ENCODE data around the gene TTBK2. TPM values are rescaled to one million over a fixed set of nuclear protein-coding genes. Genes with fewer than 3 reads are reported as not detected.

TTBK2 gene
- total and polyA plus RNA-seq, 10 of the 15 experiments (the other 5 are each of a cell fraction or from before 2014, with no cell fraction given): 0.66 to 9.1 (median 3.7) TPM

DNA sequence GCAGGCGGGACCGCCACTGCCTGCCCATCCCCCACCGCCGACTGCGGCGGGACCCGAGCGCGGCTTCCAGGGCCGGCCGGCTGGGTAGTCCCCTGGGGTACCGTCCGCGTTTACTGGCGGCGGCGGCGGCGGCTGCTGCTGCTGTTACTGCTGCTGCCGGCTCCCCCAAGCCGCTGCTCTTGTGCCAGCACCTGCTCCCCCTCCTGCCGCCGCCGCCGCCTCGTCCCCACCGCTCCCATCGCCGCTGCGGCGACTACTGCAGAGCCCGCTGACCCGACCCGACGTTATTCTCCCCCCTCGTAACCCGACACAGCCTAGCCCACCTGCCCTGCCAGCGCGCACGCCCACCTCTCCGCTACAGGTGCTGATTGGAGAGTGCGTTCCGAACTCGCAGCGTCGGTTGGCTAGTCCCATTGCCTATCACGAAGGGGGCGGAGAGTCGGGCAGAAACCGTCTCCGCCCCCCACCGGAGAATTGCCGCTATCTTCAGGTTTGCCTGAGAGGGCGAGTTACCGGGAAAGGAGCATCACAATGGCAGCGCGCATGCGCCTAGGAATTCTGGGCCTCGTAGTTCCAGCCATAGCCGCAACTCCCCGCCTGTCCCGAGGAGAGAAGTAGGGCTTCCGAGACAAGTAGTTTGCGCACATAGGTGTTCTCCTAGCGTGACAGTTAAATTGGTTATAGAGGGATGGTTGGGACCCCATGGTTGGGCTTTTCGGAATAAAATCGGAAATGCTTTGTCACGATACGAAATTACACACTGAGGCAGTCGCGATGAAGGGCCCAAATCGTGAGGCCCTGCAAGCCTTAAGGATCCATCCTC is at the start of gene TTBK2 (continued):
- TF ChIP-seq MEF2B (IDR thresholded peaks at IDR 0.05; ENCODE audit: partially characterized antibody, poor library complexity, severe bottlenecking) (peak; percentile 26), ASH2L (IDR thresholded peaks at IDR 0.05; ENCODE audit: borderline replicate concordance, low read depth) (0 out of 2 replicates have a peak, but pooled peaks have one; percentile 25), ESRRA (IDR thresholded peaks at IDR 0.05; ENCODE audit: low read length) (peak; percentile 32; the same call in 1 of the 2 replicates), POU2F2 (IDR thresholded peaks at IDR 0.05; ENCODE audit: borderline replicate concordance, low read depth, low read length) (no peak), YBX1 (IDR thresholded peaks at IDR 0.05) (no peak), EZH2 (IDR thresholded peaks at IDR 0.05; ENCODE audit: borderline replicate concordance, control insufficient read depth, low read depth, low read length) (no peak), EP300 (IDR thresholded peaks at IDR 0.05; ENCODE audit: borderline replicate concordance in 1 of 2, control insufficient read depth in 1 of 2, low read depth in 2 of 2, low read length in 2 of 2) (no peak), POLR2AphosphoS2 (IDR thresholded peaks at IDR 0.05; ENCODE audit: low read depth, low read length) (0 out of 2 replicates have a peak, but pooled peaks have one; percentile 39), ZNF622 (IDR thresholded peaks at IDR 0.05) (peak; percentile 95), IKZF1 (conservative IDR thresholded peaks at IDR 0.05) (peak; percentile 91), PAX8 (IDR thresholded peaks at IDR 0.05) (no peak), CBX5 (IDR thresholded peaks at IDR 0.05; ENCODE audit: low read depth) (no peak), MEF2A (IDR thresholded peaks at IDR 0.05; ENCODE audit: insufficient read depth, low read depth, low read length) (no peak), EED (IDR thresholded peaks at IDR 0.05; ENCODE audit: low read depth) (no peak), ZSCAN29 (IDR thresholded peaks at IDR 0.05) (no peak), TBL1XR1 (IDR thresholded peaks at IDR 0.05; ENCODE audit: low read depth, low read length) (0 out of 2 replicates have a peak, but pooled peaks have one; percentile 25), HDAC2 (IDR thresholded peaks at IDR 0.05) (no peak), NR2C2 (IDR thresholded peaks at IDR 0.05; ENCODE audit: borderline replicate concordance, control insufficient read depth, insufficient read length, low read depth) (no peak)
- TF ChIP-seq, protein P1, sequence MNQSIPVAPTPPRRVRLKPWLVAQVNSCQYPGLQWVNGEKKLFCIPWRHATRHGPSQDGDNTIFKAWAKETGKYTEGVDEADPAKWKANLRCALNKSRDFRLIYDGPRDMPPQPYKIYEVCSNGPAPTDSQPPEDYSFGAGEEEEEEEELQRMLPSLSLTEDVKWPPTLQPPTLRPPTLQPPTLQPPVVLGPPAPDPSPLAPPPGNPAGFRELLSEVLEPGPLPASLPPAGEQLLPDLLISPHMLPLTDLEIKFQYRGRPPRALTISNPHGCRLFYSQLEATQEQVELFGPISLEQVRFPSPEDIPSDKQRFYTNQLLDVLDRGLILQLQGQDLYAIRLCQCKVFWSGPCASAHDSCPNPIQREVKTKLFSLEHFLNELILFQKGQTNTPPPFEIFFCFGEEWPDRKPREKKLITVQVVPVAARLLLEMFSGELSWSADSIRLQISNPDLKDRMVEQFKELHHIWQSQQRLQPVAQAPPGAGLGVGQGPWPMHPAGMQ (IDR thresholded peaks at IDR 0.05; ENCODE audit: borderline replicate concordance): no peak
- TF ChIP-seq, protein P2, sequence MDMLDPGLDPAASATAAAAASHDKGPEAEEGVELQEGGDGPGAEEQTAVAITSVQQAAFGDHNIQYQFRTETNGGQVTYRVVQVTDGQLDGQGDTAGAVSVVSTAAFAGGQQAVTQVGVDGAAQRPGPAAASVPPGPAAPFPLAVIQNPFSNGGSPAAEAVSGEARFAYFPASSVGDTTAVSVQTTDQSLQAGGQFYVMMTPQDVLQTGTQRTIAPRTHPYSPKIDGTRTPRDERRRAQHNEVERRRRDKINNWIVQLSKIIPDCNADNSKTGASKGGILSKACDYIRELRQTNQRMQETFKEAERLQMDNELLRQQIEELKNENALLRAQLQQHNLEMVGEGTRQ (IDR thresholded peaks at IDR 0.05; ENCODE audit: borderline replicate concordance, low read depth, low read length): no peak
- TF ChIP-seq, protein P3, sequence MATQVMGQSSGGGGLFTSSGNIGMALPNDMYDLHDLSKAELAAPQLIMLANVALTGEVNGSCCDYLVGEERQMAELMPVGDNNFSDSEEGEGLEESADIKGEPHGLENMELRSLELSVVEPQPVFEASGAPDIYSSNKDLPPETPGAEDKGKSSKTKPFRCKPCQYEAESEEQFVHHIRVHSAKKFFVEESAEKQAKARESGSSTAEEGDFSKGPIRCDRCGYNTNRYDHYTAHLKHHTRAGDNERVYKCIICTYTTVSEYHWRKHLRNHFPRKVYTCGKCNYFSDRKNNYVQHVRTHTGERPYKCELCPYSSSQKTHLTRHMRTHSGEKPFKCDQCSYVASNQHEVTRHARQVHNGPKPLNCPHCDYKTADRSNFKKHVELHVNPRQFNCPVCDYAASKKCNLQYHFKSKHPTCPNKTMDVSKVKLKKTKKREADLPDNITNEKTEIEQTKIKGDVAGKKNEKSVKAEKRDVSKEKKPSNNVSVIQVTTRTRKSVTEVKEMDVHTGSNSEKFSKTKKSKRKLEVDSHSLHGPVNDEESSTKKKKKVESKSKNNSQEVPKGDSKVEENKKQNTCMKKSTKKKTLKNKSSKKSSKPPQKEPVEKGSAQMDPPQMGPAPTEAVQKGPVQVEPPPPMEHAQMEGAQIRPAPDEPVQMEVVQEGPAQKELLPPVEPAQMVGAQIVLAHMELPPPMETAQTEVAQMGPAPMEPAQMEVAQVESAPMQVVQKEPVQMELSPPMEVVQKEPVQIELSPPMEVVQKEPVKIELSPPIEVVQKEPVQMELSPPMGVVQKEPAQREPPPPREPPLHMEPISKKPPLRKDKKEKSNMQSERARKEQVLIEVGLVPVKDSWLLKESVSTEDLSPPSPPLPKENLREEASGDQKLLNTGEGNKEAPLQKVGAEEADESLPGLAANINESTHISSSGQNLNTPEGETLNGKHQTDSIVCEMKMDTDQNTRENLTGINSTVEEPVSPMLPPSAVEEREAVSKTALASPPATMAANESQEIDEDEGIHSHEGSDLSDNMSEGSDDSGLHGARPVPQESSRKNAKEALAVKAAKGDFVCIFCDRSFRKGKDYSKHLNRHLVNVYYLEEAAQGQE (IDR thresholded peaks at IDR 0.05; ENCODE audit: low read depth, low read length): no peak
- TF ChIP-seq, protein P4, sequence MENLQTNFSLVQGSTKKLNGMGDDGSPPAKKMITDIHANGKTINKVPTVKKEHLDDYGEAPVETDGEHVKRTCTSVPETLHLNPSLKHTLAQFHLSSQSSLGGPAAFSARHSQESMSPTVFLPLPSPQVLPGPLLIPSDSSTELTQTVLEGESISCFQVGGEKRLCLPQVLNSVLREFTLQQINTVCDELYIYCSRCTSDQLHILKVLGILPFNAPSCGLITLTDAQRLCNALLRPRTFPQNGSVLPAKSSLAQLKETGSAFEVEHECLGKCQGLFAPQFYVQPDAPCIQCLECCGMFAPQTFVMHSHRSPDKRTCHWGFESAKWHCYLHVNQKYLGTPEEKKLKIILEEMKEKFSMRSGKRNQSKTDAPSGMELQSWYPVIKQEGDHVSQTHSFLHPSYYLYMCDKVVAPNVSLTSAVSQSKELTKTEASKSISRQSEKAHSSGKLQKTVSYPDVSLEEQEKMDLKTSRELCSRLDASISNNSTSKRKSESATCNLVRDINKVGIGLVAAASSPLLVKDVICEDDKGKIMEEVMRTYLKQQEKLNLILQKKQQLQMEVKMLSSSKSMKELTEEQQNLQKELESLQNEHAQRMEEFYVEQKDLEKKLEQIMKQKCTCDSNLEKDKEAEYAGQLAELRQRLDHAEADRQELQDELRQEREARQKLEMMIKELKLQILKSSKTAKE (IDR thresholded peaks at IDR 0.05; ENCODE audit: low read depth, poor library complexity, severe bottlenecking): peak; percentile 41
